Measurements from ENCODE around the gene POU6F2.

POU6F2 gene

GRCh38 chr7:39130857-39131526 is 153.3 kb downstream of the POU6F2 start:
- no peak overlapping the region for H3K9ac ChIP-seq (ENCODE audit: low read depth, low read length, poor library complexity, severe bottlenecking)
- no peak overlapping the region for H2AFZ ChIP-seq (ENCODE audit: low read length)
- no peaks in the 10 kb centered on the region for H3K79me2 ChIP-seq (ENCODE audit: insufficient read depth, low read length)
- H3K4me2 ChIP-seq (ENCODE audit: low read depth, low read length, poor library complexity, severe bottlenecking), result no peak overlapping the region
- H4K20me1 ChIP-seq (ENCODE audit: insufficient read depth, low read length, poor library complexity, severe bottlenecking), result no peaks in the 10 kb centered on the region
- no peak overlapping the region for H3K4me3 ChIP-seq (ENCODE audit: low read length, poor library complexity, severe bottlenecking)
- H3F3A ChIP-seq (ENCODE audit: low read depth), result no peaks in the 10 kb centered on the region
- TF ChIP-seq, protein P1, sequence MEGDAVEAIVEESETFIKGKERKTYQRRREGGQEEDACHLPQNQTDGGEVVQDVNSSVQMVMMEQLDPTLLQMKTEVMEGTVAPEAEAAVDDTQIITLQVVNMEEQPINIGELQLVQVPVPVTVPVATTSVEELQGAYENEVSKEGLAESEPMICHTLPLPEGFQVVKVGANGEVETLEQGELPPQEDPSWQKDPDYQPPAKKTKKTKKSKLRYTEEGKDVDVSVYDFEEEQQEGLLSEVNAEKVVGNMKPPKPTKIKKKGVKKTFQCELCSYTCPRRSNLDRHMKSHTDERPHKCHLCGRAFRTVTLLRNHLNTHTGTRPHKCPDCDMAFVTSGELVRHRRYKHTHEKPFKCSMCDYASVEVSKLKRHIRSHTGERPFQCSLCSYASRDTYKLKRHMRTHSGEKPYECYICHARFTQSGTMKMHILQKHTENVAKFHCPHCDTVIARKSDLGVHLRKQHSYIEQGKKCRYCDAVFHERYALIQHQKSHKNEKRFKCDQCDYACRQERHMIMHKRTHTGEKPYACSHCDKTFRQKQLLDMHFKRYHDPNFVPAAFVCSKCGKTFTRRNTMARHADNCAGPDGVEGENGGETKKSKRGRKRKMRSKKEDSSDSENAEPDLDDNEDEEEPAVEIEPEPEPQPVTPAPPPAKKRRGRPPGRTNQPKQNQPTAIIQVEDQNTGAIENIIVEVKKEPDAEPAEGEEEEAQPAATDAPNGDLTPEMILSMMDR (conservative IDR thresholded peaks at IDR 0.05; ENCODE audit: low read length), result no peak
- no peak for TF ChIP-seq EZH2phosphoT487 (IDR thresholded peaks at IDR 0.05; ENCODE audit: borderline replicate concordance)
- no peaks in the 10 kb centered on the region for H3K27me3 ChIP-seq (ENCODE audit: insufficient read depth, low read length, poor library complexity, severe bottlenecking)
- no peaks in the 10 kb centered on the region for H3K36me3 ChIP-seq (ENCODE audit: insufficient read depth, low read length)
- no peaks in the 10 kb centered on the region for H3K9me2 ChIP-seq (replicated peaks; ENCODE audit: low read depth, low read length)
- H3K9me3 ChIP-seq (ENCODE audit: insufficient read depth, low read depth, low read length), result no peaks in the 10 kb centered on the region
- no peaks in the 10 kb centered on the region for H3K4me1 ChIP-seq (ENCODE audit: insufficient read depth, low read length, poor library complexity, severe bottlenecking)

DNA sequence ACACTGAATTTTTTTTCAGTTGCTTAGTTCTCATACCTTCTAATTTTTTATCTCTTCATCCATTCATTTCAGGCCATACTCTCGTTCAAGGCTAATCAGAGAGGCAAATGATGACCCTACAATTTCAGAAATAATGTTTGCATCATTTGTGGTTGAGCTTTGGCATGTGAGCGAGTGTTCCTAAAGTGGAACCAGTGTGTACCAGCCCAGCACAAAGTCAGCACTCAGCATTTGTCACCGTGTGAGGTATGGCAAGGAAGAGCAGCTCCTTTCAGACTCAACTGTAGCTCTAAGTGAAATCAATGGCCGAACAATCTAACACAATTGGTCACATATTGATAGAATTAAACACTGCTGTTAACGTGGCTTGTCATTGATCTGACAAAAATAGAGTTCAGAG is 154.6 kb downstream of the POU6F2 start:
- Histone ChIP-seq H3K4me1 (ENCODE audit: insufficient read depth, low read length, poor library complexity, severe bottlenecking) (no peaks in the 10 kb centered on the region), H3K79me2 (ENCODE audit: insufficient read depth, low read length) (no peaks in the 10 kb centered on the region), H3K9me3 (ENCODE audit: insufficient read depth, low read depth, low read length) (no peaks in the 10 kb centered on the region), H3K36me3 (ENCODE audit: insufficient read depth, low read length) (no peaks in the 10 kb centered on the region), H3F3A (ENCODE audit: low read depth) (no peaks in the 10 kb centered on the region), H3K9me2 (replicated peaks; ENCODE audit: low read depth, low read length) (no peaks in the 10 kb centered on the region), H4K20me1 (ENCODE audit: insufficient read depth, low read length, poor library complexity, severe bottlenecking) (no peaks in the 10 kb centered on the region), H3K27me3 (ENCODE audit: insufficient read depth, low read length, poor library complexity, severe bottlenecking) (no peaks in the 10 kb centered on the region), H3K9ac (ENCODE audit: low read depth, low read length, poor library complexity, severe bottlenecking) (no peak overlapping the region), H3K4me2 (ENCODE audit: low read depth, low read length, poor library complexity, severe bottlenecking) (no peak overlapping the region), H2AFZ (ENCODE audit: low read length) (no peak overlapping the region), H3K4me3 (ENCODE audit: low read length, poor library complexity, severe bottlenecking) (no peak overlapping the region)
- no peak for TF ChIP-seq EZH2phosphoT487 (IDR thresholded peaks at IDR 0.05; ENCODE audit: borderline replicate concordance)
- TF ChIP-seq, protein P1 (conservative IDR thresholded peaks at IDR 0.05; ENCODE audit: low read length), result no peak

- TF ChIP-seq, protein P1 (conservative IDR thresholded peaks at IDR 0.05; ENCODE audit: low read length), result no peak
- no peak for TF ChIP-seq EZH2phosphoT487 (IDR thresholded peaks at IDR 0.05; ENCODE audit: borderline replicate concordance)
- no peaks in the 10 kb centered on the region for H3K79me2 ChIP-seq (ENCODE audit: insufficient read depth, low read length)
- H2AFZ ChIP-seq (ENCODE audit: low read length), result no peak overlapping the region
- no peak overlapping the region for H3K4me2 ChIP-seq (ENCODE audit: low read depth, low read length, poor library complexity, severe bottlenecking)
- H3K4me1 ChIP-seq (ENCODE audit: insufficient read depth, low read length, poor library complexity, severe bottlenecking), result no peaks in the 10 kb centered on the region
- H3K9me2 ChIP-seq (replicated peaks; ENCODE audit: low read depth, low read length), result no peaks in the 10 kb centered on the region
- H3K9me3 ChIP-seq (ENCODE audit: insufficient read depth, low read depth, low read length), result no peaks in the 10 kb centered on the region
- H4K20me1 ChIP-seq (ENCODE audit: insufficient read depth, low read length, poor library complexity, severe bottlenecking), result no peaks in the 10 kb centered on the region
- no peaks in the 10 kb centered on the region for H3F3A ChIP-seq (ENCODE audit: low read depth)
- H3K27me3 ChIP-seq (ENCODE audit: insufficient read depth, low read length, poor library complexity, severe bottlenecking), result no peaks in the 10 kb centered on the region
- no peak overlapping the region for H3K9ac ChIP-seq (ENCODE audit: low read depth, low read length, poor library complexity, severe bottlenecking)
- H3K4me3 ChIP-seq (ENCODE audit: low read length, poor library complexity, severe bottlenecking), result no peak overlapping the region
- H3K36me3 ChIP-seq (ENCODE audit: insufficient read depth, low read length), result no peaks in the 10 kb centered on the region
Measured at GRCh38 chr7:39133088-39133487, 155.4 kb downstream of the POU6F2 start.

Measured in Loucy (cell line).